DND-41 (cell line): ENCODE data around the gene RELL1.

Experiments
- ATAC-seq: fragments of 200-7000 bp; cut with Tn5 transposase; 3 replicates; pipeline ENCODE4 v1.9.1; 2021; ENCODE audit warnings: low read depth; ENCODE audit not compliant: insufficient read depth
- DNase-seq: peaks from one replicate; pipeline ENCODE4 v3.0.0-alpha.2; 2020
- H2AFZ ChIP-seq: 2 replicates; pipeline ENCODE4 v1.6.0; 2012; ENCODE audit warnings: low read depth, low read length
- H3K27ac ChIP-seq: 2 replicates; pipeline ENCODE4 v1.5.1; 2012; ENCODE audit warnings: low read length, inconsistent platforms
- H3K27me3 ChIP-seq: fragments of 200-600 bp; sonication (generic); 2 replicates; pipeline ENCODE4 v1.6.0; 2012; ENCODE audit warnings: low read length, mild to moderate bottlenecking, inconsistent platforms; ENCODE audit not compliant: insufficient read depth, poor library complexity
- H3K36me3 ChIP-seq: 2 replicates; pipeline ENCODE4 v1.5.1; 2012; ENCODE audit warnings: low read length, inconsistent platforms; ENCODE audit not compliant: insufficient read depth
- H3K4me1 ChIP-seq: 2 replicates; pipeline ENCODE4 v1.5.1; 2012; ENCODE audit warnings: mild to moderate bottlenecking, low read length; ENCODE audit not compliant: insufficient read depth
- H3K4me2 ChIP-seq: 2 replicates; pipeline ENCODE4 v1.6.0; 2012; ENCODE audit warnings: mild to moderate bottlenecking, moderate library complexity, low read length, inconsistent platforms; ENCODE audit not compliant: insufficient read depth
- H3K4me3 ChIP-seq, 2 experiments: fragments of 200-600 bp in 1 of 2; shearing (Covaris generic) in 1 of 2; 2 replicates each; pipeline ENCODE4 v1.5.1; 2012 to 2016; ENCODE audit warnings: inconsistent platforms in 2 of 2, low read length in 2 of 2, mild to moderate bottlenecking in 2 of 2, low read depth in 1 of 2, moderate library complexity in 1 of 2
- H3K79me2 ChIP-seq: 2 replicates; pipeline ENCODE4 v1.6.0; 2012; ENCODE audit warnings: low read length, inconsistent platforms; ENCODE audit not compliant: insufficient read depth
- H3K9ac ChIP-seq: 2 replicates; pipeline ENCODE4 v1.6.0; 2012; ENCODE audit warnings: low read depth, mild to moderate bottlenecking, inconsistent platforms, low read length, moderate library complexity
- H3K9me3 ChIP-seq: 2 replicates; pipeline ENCODE4 v1.5.1; 2012; ENCODE audit warnings: low read length, moderate library complexity, mild to moderate bottlenecking, inconsistent platforms; ENCODE audit not compliant: insufficient read depth, severe bottlenecking
- H4K20me1 ChIP-seq: 2 replicates; pipeline ENCODE4 v1.6.0; 2012; ENCODE audit warnings: low read length; ENCODE audit not compliant: insufficient read depth
- EZH2 ChIP-seq: IDR thresholded peaks from 3 replicates; pipeline ENCODE4 v1.6.1; 2012; ENCODE audit warnings: borderline replicate concordance, low read depth, mild to moderate bottlenecking, moderate library complexity, low read length, inconsistent platforms; ENCODE audit not compliant: severe bottlenecking
- TF ChIP-seq, protein P1 (sequence below): IDR thresholded peaks from 2 replicates; pipeline ENCODE4 v1.5.1; 2012; ENCODE audit warnings: borderline replicate concordance, low read length, moderate library complexity, mild to moderate bottlenecking; ENCODE audit not compliant: poor library complexity, severe bottlenecking; ENCODE audit errors: extremely low read depth

The RELL1 gene

GRCh38 chr4:37728064-37728463 is 41.9 kb upstream of the RELL1 start:
- Histone ChIP-seq H3K27ac (no peak overlapping the region), H3K4me2 (no peak overlapping the region), H3K9me3 (no peaks in the 10 kb centered on the region), H3K79me2 (no peaks in the 10 kb centered on the region), H3K27me3 (no peaks in the 10 kb centered on the region), H4K20me1 (no peaks in the 10 kb centered on the region), H2AFZ (no peak overlapping the region), H3K9ac (no peak overlapping the region), H3K4me1 (peaks cover 13% of the 10 kb centered on the region), H3K4me3 (no peak overlapping the region), H3K36me3 (no peaks in the 10 kb centered on the region)
- DNase-seq, result no peak
- TF ChIP-seq, protein P1, sequence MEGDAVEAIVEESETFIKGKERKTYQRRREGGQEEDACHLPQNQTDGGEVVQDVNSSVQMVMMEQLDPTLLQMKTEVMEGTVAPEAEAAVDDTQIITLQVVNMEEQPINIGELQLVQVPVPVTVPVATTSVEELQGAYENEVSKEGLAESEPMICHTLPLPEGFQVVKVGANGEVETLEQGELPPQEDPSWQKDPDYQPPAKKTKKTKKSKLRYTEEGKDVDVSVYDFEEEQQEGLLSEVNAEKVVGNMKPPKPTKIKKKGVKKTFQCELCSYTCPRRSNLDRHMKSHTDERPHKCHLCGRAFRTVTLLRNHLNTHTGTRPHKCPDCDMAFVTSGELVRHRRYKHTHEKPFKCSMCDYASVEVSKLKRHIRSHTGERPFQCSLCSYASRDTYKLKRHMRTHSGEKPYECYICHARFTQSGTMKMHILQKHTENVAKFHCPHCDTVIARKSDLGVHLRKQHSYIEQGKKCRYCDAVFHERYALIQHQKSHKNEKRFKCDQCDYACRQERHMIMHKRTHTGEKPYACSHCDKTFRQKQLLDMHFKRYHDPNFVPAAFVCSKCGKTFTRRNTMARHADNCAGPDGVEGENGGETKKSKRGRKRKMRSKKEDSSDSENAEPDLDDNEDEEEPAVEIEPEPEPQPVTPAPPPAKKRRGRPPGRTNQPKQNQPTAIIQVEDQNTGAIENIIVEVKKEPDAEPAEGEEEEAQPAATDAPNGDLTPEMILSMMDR, result no peak
- no peak for TF ChIP-seq EZH2
- peak; percentile 66 for ATAC-seq

GRCh38 chr4:37727635-37728034 is 41.5 kb upstream of the RELL1 start:
- ATAC-seq, result no peak
- Histone ChIP-seq H3K9me3 (no peaks in the 10 kb centered on the region), H2AFZ (peak overlapping the region; percentile 20; the same call in 1 of the 2 replicates), H3K4me2 (no peak overlapping the region), H3K4me3 (no peak overlapping the region), H3K36me3 (no peaks in the 10 kb centered on the region), H3K9ac (no peak overlapping the region), H4K20me1 (no peaks in the 10 kb centered on the region), H3K4me1 (peaks cover 17% of the 10 kb centered on the region), H3K27me3 (no peaks in the 10 kb centered on the region), H3K27ac (no peak overlapping the region), H3K79me2 (no peaks in the 10 kb centered on the region)
- no peak for DNase-seq
- TF ChIP-seq, protein P1, result no peak
- no peak for TF ChIP-seq EZH2

DNA sequence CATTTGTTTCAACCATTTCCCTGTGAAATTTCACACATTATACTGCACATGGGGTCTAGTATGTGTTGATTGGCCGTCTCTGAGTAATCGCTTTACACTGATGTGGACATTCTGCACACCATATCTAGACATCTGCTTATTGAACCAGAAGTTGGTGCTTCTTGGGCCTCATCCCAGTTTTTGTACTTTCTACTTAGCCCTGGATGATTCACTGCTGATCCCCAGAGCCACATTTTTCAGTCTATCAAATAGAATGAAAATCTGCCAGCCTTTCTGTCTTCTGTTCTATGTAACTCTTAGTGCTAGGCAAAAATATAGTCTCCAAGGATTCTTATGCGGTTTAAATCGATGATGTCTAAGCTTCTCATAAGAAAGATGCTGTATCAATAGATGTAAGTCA is 40.5 kb upstream of the RELL1 start:
- no peak for ATAC-seq
- no peaks in the 10 kb centered on the region for H4K20me1 ChIP-seq
- H3K4me2 ChIP-seq, result no peak overlapping the region

More for the DNA sequence above, 40.5 kb upstream of the RELL1 start:
- no peaks in the 10 kb centered on the region for H3K79me2 ChIP-seq
- H3K27me3 ChIP-seq, result no peaks in the 10 kb centered on the region
- H3K36me3 ChIP-seq, result no peaks in the 10 kb centered on the region
- no peak for DNase-seq
- H3K27ac ChIP-seq, result no peak overlapping the region
- TF ChIP-seq, protein P1, result no peak
- H2AFZ ChIP-seq, result no peak overlapping the region
- peaks cover 26% of the 10 kb centered on the region for H3K4me1 ChIP-seq
- H3K4me3 ChIP-seq, result no peak overlapping the region
- no peak overlapping the region for H3K9ac ChIP-seq
- H3K9me3 ChIP-seq, result no peaks in the 10 kb centered on the region
